SK-N-SH treated with all-trans-retinoic acid at 6 μM for 48 hours (cell line): ENCODE results near the gene YIPF1.

Experiments
- CSDC2 ChIP-seq: fragments of 250-450 bp; sonication (Bioruptor Pico); IDR thresholded peaks from 2 replicates; pipeline ENCODE4 v1.5.0; 2020; ENCODE audit warnings: mild to moderate bottlenecking, moderate library complexity
- GLIS3 ChIP-seq: fragments of 250-450 bp; sonication (Bioruptor Pico); IDR thresholded peaks from 2 replicates; pipeline ENCODE4 v1.5.0; 2020; ENCODE audit warnings: mild to moderate bottlenecking, moderate library complexity
- ISL1 ChIP-seq: fragments of 250-450 bp; sonication (Bioruptor Pico); IDR thresholded peaks from 2 replicates; pipeline ENCODE4 v2.1.2; 2022; ENCODE audit warnings: mild to moderate bottlenecking, moderate library complexity
- PATZ1 ChIP-seq: fragments of 250-450 bp; sonication (Bioruptor Pico); IDR thresholded peaks from 2 replicates; pipeline ENCODE4 v1.8.0; 2020; ENCODE audit warnings: mild to moderate bottlenecking, moderate library complexity, borderline replicate concordance
- POU6F1 ChIP-seq: fragments of 250-450 bp; sonication (Bioruptor Pico); IDR thresholded peaks from 2 replicates; pipeline ENCODE4 v1.8.0; 2021; ENCODE audit warnings: low read depth, mild to moderate bottlenecking, moderate library complexity, borderline replicate concordance
- SNAI2 ChIP-seq: fragments of 250-450 bp; sonication (Bioruptor Pico); IDR thresholded peaks from 2 replicates; pipeline ENCODE4 v1.5.0; 2020; ENCODE audit warnings: mild to moderate bottlenecking, moderate library complexity
- ZC3H10 ChIP-seq: fragments of 250-450 bp; sonication (Bioruptor Pico); IDR thresholded peaks from 2 replicates; pipeline ENCODE4 v1.5.1; 2021; ENCODE audit warnings: mild to moderate bottlenecking, moderate library complexity
- ZNF565 ChIP-seq: fragments of 450-650 bp; formaldehyde crosslinking; conservative IDR thresholded peaks from 2 replicates; pipeline ENCODE4 v1.5.0; 2020; ENCODE audit warnings: low read depth, mild to moderate bottlenecking, moderate library complexity
- ZNF8 ChIP-seq: fragments of 450-650 bp; formaldehyde crosslinking; IDR thresholded peaks from 2 replicates; pipeline ENCODE4 v1.5.0; 2020; ENCODE audit warnings: mild to moderate bottlenecking, moderate library complexity

GRCh38 chr1:53825306-53825705 lies 64.3 kb downstream of the YIPF1 start:
- TF ChIP-seq CSDC2 (CRISPR knock-in tag) (no peak), ISL1 (no peak), GLIS3 (CRISPR knock-in tag) (no peak), ZNF8 (CRISPR knock-in tag) (no peak), POU6F1 (CRISPR knock-in tag) (no peak), ZC3H10 (no peak), ZNF565 (CRISPR knock-in tag) (no peak), SNAI2 (no peak), PATZ1 (CRISPR knock-in tag) (no peak)
